ENCODE measurements around the gene EZH2.

Gene EZH2

GRCh38 chr7:148925836-148926235 is 41.7 kb upstream of the EZH2 start:
- TF ChIP-seq POLR2AphosphoS5 (IDR thresholded peaks at IDR 0.05; ENCODE audit: low read depth, low read length) (no peak), REST (IDR thresholded peaks at IDR 0.05; ENCODE audit: insufficient read depth in 1 of 2, low read depth in 2 of 2, low read length in 2 of 2) (no peak), SIN3A (IDR thresholded peaks at IDR 0.05; ENCODE audit: borderline replicate concordance, insufficient read depth, low read length) (no peak), FOXP2 (optimal IDR thresholded peaks at IDR 0.05; ENCODE audit: borderline replicate concordance, extremely low read depth, extremely low read length, insufficient read depth) (no peak), TAF1 (IDR thresholded peaks at IDR 0.05; ENCODE audit: borderline replicate concordance, insufficient read depth, low read length) (no peak)

GRCh38 chr7:148924011-148924410 is 39.9 kb upstream of the EZH2 start:
- TF ChIP-seq TAF1 (IDR thresholded peaks at IDR 0.05; ENCODE audit: borderline replicate concordance, insufficient read depth, low read length) = no peak
- no peak for TF ChIP-seq REST (IDR thresholded peaks at IDR 0.05; ENCODE audit: insufficient read depth in 1 of 2, low read depth in 2 of 2, low read length in 2 of 2)
- TF ChIP-seq POLR2AphosphoS5 (IDR thresholded peaks at IDR 0.05; ENCODE audit: low read depth, low read length) = no peak
- TF ChIP-seq SIN3A (IDR thresholded peaks at IDR 0.05; ENCODE audit: borderline replicate concordance, insufficient read depth, low read length) = no peak
- TF ChIP-seq FOXP2 (optimal IDR thresholded peaks at IDR 0.05; ENCODE audit: borderline replicate concordance, extremely low read depth, extremely low read length, insufficient read depth) = no peak

GRCh38 chr7:148921806-148922205 is 37.7 kb upstream of the EZH2 start:
- TF ChIP-seq SIN3A (IDR thresholded peaks at IDR 0.05; ENCODE audit: borderline replicate concordance, insufficient read depth, low read length) = no peak
- TF ChIP-seq REST (IDR thresholded peaks at IDR 0.05; ENCODE audit: insufficient read depth in 1 of 2, low read depth in 2 of 2, low read length in 2 of 2) = no peak
- no peak for TF ChIP-seq POLR2AphosphoS5 (IDR thresholded peaks at IDR 0.05; ENCODE audit: low read depth, low read length)
- no peak for TF ChIP-seq TAF1 (IDR thresholded peaks at IDR 0.05; ENCODE audit: borderline replicate concordance, insufficient read depth, low read length)
- TF ChIP-seq FOXP2 (optimal IDR thresholded peaks at IDR 0.05; ENCODE audit: borderline replicate concordance, extremely low read depth, extremely low read length, insufficient read depth) = no peak

GRCh38 chr7:148921189-148921588 is 37.1 kb upstream of the EZH2 start:
- no peak for TF ChIP-seq REST (IDR thresholded peaks at IDR 0.05; ENCODE audit: insufficient read depth in 1 of 2, low read depth in 2 of 2, low read length in 2 of 2)
- TF ChIP-seq FOXP2 (optimal IDR thresholded peaks at IDR 0.05; ENCODE audit: borderline replicate concordance, extremely low read depth, extremely low read length, insufficient read depth) = no peak
- TF ChIP-seq TAF1 (IDR thresholded peaks at IDR 0.05; ENCODE audit: borderline replicate concordance, insufficient read depth, low read length) = no peak
- no peak for TF ChIP-seq SIN3A (IDR thresholded peaks at IDR 0.05; ENCODE audit: borderline replicate concordance, insufficient read depth, low read length)
- TF ChIP-seq POLR2AphosphoS5 (IDR thresholded peaks at IDR 0.05; ENCODE audit: low read depth, low read length) = no peak

GRCh38 chr7:148919859-148920258 is 35.8 kb upstream of the EZH2 start:
- no peak for TF ChIP-seq POLR2AphosphoS5 (IDR thresholded peaks at IDR 0.05; ENCODE audit: low read depth, low read length)
- TF ChIP-seq TAF1 (IDR thresholded peaks at IDR 0.05; ENCODE audit: borderline replicate concordance, insufficient read depth, low read length) = no peak
- no peak for TF ChIP-seq SIN3A (IDR thresholded peaks at IDR 0.05; ENCODE audit: borderline replicate concordance, insufficient read depth, low read length)
- no peak for TF ChIP-seq REST (IDR thresholded peaks at IDR 0.05; ENCODE audit: insufficient read depth in 1 of 2, low read depth in 2 of 2, low read length in 2 of 2)
- TF ChIP-seq FOXP2 (optimal IDR thresholded peaks at IDR 0.05; ENCODE audit: borderline replicate concordance, extremely low read depth, extremely low read length, insufficient read depth) = no peak
